Measurements from ENCODE around the gene COL5A3.
"Not testable (repeated sequence)": the region's sequence is repeated elsewhere in the genome, so short reads cannot be mapped to it uniquely, and the experiment has no call there.

COL5A3 gene

GRCh38 chr19:9970481-9970880 lies 39.8 kb downstream of the COL5A3 start:
- no peak for DNase-seq

- DNase-seq = no peak
Measured at GRCh38 chr19:9969688-9969975, 40.7 kb downstream of the COL5A3 start.

GRCh38 chr19:9968820-9969687 lies 41.2 kb downstream of the COL5A3 start:
- no peak for DNase-seq

- DNase-seq = peak; percentile 29
Measured at GRCh38 chr19:9967326-9967725, 43.0 kb downstream of the COL5A3 start.

GRCh38 chr19:9966448-9966847 lies 43.9 kb downstream of the COL5A3 start:
- DNase-seq = no peak

GRCh38 chr19:9966024-9966423 lies 44.3 kb downstream of the COL5A3 start:
- no peak for DNase-seq

- no peak for DNase-seq
Measured at GRCh38 chr19:9962623-9963290, 47.5 kb downstream of the COL5A3 start.

GRCh38 chr19:9961103-9961502 lies 49.2 kb downstream of the COL5A3 start:
- no peak for DNase-seq

GRCh38 chr19:9958379-9958821 lies 51.9 kb downstream of the COL5A3 start:
- no peak for DNase-seq

GRCh38 chr19:9956956-9957355 lies 53.3 kb downstream of the COL5A3 start:
- no peak for DNase-seq

- DNase-seq = no peak
Measured at GRCh38 chr19:9953802-9954542, 56.3 kb downstream of the COL5A3 start.

GRCh38 chr19:9952276-9952675 lies 58.0 kb downstream of the COL5A3 start:
- DNase-seq = no peak

GRCh38 chr19:9947441-9947840 lies 62.9 kb downstream of the COL5A3 start:
- no peak for DNase-seq

- not testable (repeated sequence) for DNase-seq
Measured at GRCh38 chr19:9946528-9947125, 63.7 kb downstream of the COL5A3 start.

- peak; percentile 19 for DNase-seq
Measured at GRCh38 chr19:9945319-9945966, 64.9 kb downstream of the COL5A3 start.

- no peak for DNase-seq
Measured at GRCh38 chr19:9943744-9944143, 66.6 kb downstream of the COL5A3 start.

GRCh38 chr19:9941671-9942070 lies 68.6 kb downstream of the COL5A3 start:
- DNase-seq = no peak

GRCh38 chr19:9941231-9941630 lies 69.1 kb downstream of the COL5A3 start:
- DNase-seq = no peak

GRCh38 chr19:9940778-9941177 lies 69.5 kb downstream of the COL5A3 start:
- no peak for DNase-seq

- DNase-seq = no peak
Measured at GRCh38 chr19:9939301-9939913, 70.9 kb downstream of the COL5A3 start.

GRCh38 chr19:9937001-9937411 lies 73.3 kb downstream of the COL5A3 start:
- DNase-seq = no peak

- no peak for DNase-seq
Measured at GRCh38 chr19:9936326-9937000, 73.8 kb downstream of the COL5A3 start, which contains the start of gene OLFM2. Gene OLFM2, minus strand, starts transcription at chr19:9936515. Its CDS starts 149 bp downstream, at chr19:9936366.
